GM12801 (cell line): ENCODE results near the gene ASB18.

ENCODE experiments used
- CTCF ChIP-seq: IDR thresholded peaks from one replicate; pipeline ENCODE4 v1.5.1; 2011; ENCODE audit warnings: control low read depth; ENCODE audit not compliant: insufficient read length; ENCODE audit errors: extremely low read depth

Gene ASB18

GRCh38 chr2:236264256-236264655, at the start of gene ASB18:
Gene ASB18, minus strand, starts transcription at chr2:236264406. Its CDS starts 61 bp downstream, at chr2:236264345.
- TF ChIP-seq CTCF = no peak

- no peak for TF ChIP-seq CTCF
These were observed 47.1 kb upstream of the ASB18 start for GRCh38 chr2:236311286-236311685.

GRCh38 chr2:236309669-236310029, 45.4 kb upstream of the ASB18 start:
- no peak for TF ChIP-seq CTCF

GRCh38 chr2:236308855-236309668, 44.9 kb upstream of the ASB18 start:
- TF ChIP-seq CTCF = no peak

- no peak for TF ChIP-seq CTCF
These were observed 43.4 kb upstream of the ASB18 start for GRCh38 chr2:236307641-236308040.

GRCh38 chr2:236306825-236307540, 42.8 kb upstream of the ASB18 start:
- TF ChIP-seq CTCF = no peak

GRCh38 chr2:236305964-236306605, 41.9 kb upstream of the ASB18 start:
- TF ChIP-seq CTCF = no peak
